ENCODE results near the gene PRKCB.
A peak's percentile ranks its signal among the peaks of the same experiment; 100 is the strongest.
"Not testable (repeated sequence)": the region's sequence is repeated elsewhere in the genome, so short reads cannot be mapped to it uniquely, and the experiment has no call there.

Gene PRKCB

DNA sequence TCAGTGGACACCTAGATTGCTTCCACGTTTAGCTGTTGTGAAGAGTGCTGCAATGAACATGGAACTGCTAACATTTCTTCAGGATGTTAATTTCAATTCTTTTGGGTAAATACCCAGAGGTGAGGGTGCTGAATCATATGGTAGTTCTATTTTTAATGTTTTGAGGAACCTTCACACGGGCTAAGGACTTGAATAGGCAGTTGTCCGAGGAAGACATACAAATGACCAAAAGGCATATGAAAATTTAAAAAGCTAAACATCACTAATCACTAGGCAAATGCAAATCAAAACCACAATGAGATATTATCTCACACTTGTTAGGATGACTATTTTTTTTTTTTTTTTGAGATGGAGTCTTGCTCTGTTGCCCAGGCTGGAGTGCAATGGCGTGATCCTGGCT is 173.3 kb downstream of the PRKCB start:
- no peak for DNase-seq (ENCODE audit: low spot score)

- DNase-seq (ENCODE audit: low spot score), result no peak
Measured at GRCh38 chr16:24009955-24010354, 174.2 kb downstream of the PRKCB start.

GRCh38 chr16:24010440-24011089 is 174.8 kb downstream of the PRKCB start:
- peak; percentile 84 for DNase-seq (ENCODE audit: low spot score)

- no peak for DNase-seq (ENCODE audit: low spot score)
Measured at GRCh38 chr16:24011237-24011636, 175.5 kb downstream of the PRKCB start.

DNA sequence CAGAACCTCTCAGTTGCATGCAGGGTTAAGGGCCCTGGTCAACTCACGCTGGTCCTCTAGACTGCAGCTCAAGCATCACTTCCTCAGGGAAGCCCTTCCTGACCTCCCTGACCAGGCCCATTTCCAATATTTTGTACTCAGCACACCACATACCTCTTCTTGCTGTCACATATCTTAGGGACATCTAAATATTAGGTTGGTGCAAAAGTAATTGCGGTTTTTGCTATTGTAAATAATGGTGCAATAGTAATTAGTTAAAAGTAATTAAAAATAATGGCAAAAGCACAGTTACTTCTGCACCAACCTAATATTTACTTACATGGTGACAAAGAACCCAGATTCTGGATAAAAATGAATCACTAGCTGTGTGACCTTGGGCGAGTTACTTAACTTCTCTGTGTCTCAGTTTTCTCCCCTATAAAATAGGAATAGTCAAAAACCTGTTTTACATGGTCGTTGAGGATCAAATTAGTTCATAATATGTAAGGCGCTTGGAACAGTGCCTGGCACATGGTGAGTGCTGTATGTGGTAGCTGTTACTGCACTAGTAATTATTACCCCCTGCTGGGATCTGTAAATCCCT is 177.4 kb downstream of the PRKCB start:
- DNase-seq (ENCODE audit: low spot score), result no peak

DNA sequence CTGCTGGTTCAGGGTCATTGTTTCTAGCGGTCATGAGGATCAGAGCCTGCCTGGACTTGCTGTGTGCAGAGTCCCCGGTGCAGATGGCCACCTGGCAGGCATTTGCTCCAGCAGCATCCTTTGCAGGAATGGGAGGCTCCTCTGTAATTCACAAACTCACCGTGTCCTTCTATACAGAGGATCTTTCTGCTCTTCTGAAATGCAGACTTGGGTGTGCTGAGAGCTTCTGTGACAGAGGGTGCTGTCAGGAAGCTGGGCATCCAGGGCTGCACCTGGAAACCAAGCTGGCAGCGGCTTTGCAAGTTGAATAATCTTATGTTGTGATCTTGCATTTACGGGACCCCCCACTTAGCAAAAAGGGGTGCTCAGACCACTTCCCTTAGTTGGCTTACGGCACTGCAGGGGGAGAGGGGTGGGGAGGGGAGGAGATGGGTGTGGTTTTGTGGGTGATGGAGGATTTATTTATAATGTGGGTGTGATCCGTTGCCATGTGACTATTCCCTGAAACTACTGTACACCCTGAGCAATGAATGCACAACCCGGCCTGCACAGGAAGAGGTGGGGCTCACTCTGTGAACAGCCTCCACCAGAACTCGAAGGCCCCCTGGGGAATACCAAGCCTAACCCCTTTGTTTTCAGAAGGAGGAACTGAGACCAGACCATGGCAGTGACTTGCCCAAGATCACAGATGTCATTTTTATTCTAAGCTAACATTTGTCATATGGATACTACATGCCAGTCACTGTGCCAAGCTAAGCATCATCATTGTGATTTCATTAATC is 178.3 kb downstream of the PRKCB start:
- peak; percentile 78 for DNase-seq (ENCODE audit: low spot score)

DNA sequence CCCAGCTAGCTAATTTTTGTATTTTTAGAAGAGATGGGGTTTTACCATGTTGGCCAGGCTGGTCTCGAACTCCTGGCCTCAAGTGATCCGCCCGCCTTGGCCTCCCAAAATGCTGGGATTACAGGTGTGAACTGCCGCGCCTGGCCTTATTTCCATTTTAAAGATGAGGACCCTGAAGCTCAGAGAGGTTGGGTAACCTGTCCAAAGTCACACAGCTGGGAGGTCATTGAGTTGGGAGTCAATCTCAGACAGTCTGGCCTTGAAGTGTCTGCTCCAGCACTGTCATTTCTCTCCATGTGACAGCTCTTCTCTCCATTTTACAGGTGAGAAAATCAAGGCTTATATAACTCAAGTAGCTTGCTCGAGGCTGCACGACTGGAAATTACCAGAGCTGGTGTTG is 179.2 kb downstream of the PRKCB start:
- DNase-seq (ENCODE audit: low spot score), result not testable (repeated sequence)

DNA sequence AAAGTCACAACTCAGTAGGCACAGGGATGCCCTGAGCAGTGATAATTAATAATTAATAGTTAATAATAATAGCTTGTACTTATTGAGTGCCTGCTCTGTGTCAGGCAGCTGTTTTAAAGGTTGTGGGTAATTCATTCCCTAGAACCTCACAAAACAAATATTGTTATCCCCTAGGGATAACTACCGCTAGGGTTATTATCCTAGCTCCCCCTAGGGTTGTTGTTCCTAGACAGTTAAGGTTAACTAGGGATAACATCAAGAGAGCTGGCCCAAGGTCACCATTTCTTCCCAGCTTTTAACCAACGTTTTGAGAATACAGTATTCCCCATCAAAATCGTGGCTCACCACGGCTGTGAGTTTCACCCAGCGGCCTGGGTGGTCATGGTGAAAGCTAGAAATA is 180.1 kb downstream of the PRKCB start:
- no peak for DNase-seq (ENCODE audit: low spot score)

DNA sequence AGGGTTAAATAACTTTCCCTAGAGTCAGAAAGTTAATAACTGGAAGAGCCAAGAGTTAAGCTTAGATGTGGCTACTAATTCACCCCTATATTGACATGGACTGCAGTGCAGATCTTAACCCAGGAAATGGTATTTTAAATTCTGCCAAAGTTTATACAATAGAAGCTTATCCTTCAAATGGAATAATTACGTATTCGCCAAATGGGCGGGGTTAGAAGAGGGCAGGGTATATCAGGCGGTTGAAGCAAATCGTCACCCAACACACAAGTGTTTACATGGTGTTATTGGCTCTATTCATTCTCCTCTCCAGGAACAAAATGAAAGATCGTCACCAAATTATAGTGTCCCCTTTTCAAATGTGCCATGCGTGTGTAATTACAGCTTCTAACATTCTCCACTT is 182.7 kb downstream of the PRKCB start:
- DNase-seq (ENCODE audit: low spot score), result no peak

DNA sequence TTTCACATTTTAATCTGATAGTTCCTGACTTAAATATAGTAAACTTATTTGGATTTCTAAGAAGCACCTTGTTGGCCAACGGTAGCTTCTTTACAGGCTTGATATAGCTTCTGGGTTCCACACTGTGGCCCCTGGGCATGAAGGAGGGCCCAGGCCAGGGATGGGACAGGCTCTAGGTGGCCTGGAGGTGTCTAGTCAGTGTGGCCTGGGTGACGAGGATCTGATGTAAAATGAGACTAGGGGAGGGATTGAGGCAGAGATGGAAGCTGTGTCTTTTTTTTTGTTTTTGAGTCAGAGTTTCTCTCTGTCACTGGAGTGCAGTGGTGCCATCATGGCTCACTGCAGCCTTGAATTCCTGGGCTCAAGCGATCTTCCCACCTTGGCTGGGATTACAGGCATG is 187.0 kb downstream of the PRKCB start:
- no peak for DNase-seq (ENCODE audit: low spot score)

DNA sequence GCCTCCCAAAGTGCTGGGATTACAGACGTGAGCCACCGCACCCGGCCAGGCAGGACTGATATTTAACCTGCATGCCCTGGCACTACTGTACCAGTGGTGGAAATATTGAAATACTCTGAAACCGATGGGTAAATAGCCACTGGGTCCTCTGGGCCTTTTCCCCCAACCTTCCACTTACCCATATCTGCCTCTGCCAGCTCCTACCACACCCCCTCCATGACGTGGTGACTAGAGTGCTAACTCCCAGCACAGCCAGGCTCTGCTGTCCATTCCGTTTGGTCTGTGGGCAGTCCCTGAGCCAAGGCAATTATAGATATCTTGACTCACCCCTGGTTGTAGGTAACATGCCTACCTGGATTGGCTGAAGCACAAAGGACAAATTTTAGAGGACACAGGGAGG is 187.8 kb downstream of the PRKCB start:
- DNase-seq (ENCODE audit: low spot score), result no peak

GRCh38 chr16:24024971-24025370 is 189.2 kb downstream of the PRKCB start:
- DNase-seq (ENCODE audit: low spot score), result no peak

- DNase-seq (ENCODE audit: low spot score), result no peak
Measured at GRCh38 chr16:24027466-24027865, 191.7 kb downstream of the PRKCB start.

DNA sequence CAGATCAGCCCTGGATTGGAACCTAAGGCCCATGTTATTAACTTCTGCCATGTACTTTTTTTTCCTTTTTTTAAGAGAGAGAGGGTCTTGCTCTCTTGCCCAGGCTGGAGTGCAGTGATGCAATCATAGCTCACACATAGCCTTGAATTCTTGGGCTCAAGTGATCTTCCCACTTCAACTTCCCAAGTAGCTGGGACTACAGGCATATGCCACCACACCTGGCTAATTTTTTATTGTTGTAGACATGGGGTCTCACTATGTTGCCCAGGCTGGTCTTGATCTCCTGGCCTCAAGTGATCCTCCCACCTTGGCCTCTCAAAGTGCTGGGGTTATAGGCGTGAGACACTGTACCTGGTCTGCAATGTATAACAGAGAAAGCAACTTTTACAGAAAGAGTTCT is 194.1 kb downstream of the PRKCB start:
- not testable (repeated sequence) for DNase-seq (ENCODE audit: low spot score)

DNA sequence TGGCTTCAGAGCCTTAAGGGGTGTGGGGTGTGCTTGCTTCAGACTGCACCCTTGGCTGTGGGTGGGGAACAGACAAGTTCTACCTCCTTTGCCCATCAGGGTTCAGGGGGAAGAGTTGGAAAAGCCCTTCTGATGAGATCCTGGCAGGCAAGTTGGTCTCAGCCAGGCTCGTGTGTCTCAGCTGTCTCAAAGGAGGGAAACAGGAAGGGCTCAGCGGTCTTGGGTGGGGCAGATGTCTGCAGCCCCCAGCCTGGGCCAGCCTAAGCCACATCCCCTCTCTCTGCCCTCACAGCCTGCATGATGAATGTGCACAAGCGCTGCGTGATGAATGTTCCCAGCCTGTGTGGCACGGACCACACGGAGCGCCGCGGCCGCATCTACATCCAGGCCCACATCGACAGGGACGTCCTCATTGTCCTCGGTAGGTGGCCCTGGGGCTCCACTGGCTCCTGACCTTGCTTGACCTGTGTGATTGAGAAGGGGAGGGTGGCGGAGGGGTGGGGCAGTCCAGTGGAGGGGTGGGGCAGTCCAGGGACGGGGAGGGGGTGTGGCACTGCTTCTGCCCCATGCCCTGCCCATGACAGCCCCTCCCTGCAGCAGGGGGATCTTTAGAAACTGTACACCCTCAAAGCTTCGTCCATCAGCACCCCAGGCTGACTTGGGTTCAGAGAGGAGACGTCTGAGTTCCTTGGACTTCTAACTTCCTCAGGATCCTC is 199.5 kb downstream of the PRKCB start:
- DNase-seq (ENCODE audit: low spot score), result peak; percentile 41

DNA sequence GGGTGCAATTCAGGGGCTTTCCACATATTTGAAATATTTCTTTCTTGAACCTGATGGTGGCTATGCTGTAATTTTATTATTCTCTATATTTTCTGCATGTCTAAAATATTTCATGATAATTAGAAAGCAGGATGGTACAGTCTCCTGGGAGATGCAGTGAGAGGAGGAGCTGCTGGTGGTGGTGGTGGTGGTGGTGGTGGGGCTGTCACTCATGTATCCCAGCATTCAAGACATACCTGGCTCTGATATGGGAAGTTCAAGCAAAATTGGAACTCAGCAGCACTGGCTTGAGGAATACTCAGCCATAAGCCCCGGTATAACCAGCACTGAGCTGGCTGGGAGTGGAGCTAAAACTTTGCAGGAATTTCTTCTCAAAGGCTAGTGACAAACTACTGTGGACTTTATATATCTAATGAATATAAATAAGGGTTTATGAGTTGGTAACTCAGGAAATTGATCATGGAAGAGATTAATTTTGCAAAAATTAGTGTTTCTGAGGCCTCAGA is 200.3 kb downstream of the PRKCB start:
- no peak for DNase-seq (ENCODE audit: low spot score)

- DNase-seq (ENCODE audit: low spot score), result peak; percentile 52
Measured at GRCh38 chr16:24036614-24037013, 200.8 kb downstream of the PRKCB start.

DNA sequence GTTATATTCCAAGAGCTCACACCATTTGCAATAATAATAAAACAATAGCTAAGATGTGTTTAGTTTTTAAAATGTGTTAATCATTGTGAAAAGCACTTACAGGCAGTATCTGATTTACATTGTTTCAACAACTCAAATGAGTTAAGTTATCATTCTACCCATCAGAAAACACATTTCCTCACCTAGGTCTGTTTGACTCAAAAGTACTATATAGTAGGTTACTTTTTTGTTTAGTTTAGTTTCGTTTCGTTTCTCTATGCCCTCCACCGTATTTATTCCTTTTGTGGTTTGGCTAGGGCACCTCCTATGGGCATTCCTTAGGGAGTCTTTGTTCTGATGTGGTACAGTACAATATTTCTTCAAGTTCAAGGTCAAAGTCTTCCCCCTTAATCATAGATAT is 201.6 kb downstream of the PRKCB start:
- no peak for DNase-seq (ENCODE audit: low spot score)

- peak; percentile 84 for DNase-seq (ENCODE audit: low spot score)
Measured at GRCh38 chr16:24041834-24042631, 206.2 kb downstream of the PRKCB start.

DNA sequence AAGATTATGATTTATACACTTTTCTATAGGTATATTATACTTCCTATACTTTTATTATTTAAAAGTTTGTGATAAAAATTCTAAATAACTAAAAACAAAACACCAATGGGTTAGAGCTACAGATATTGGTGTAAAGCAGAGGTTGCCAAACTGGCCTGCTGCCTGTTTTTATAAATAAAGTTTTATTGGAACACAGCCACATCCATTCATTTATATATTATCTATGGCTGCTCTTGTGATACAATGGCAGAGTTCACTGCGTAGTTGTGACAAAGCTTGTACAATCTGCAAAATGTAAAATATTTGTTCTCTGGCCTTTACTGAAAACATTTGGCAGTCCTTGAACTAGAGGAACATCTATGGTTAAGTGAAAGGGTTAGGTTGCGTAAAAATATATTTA is 208.7 kb downstream of the PRKCB start:
- DNase-seq (ENCODE audit: low spot score), result no peak

GRCh38 chr16:24045641-24046040 is 209.9 kb downstream of the PRKCB start:
- no peak for DNase-seq (ENCODE audit: low spot score)

DNA sequence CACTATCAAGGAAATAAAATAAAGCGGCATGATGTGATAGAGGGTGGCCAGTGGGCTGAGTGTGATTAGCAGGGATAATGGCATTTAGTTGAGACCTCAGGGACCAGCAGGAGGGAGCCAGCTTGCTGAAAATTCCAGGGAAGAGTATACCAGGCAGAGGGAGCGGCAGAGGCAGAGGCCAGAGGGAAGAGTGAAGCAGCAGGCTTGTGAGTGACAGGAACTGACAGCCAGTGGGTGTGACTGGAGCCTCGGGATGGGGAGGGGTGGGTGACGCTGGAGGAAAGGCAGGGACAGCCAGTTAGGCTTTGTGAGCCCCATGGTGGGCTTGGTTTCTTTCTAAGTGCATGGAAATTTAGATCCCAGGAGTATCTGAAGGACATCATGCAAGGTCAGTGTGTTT is 210.7 kb downstream of the PRKCB start:
- DNase-seq (ENCODE audit: low spot score), result no peak

All from CD4-positive, alpha-beta T cell treated with Interleukin-2 at 100 ng/mL for 4 hours (primary cell).